SU-DHL-6 (cell line): ENCODE results near the gene HAPLN2.

ENCODE experiments used
- H2AFZ ChIP-seq: fragments of 200-600 bp; sonication (generic); 2 replicates; pipeline ENCODE4 v1.6.1; 2014; ENCODE audit warnings: low read depth, mild to moderate bottlenecking, moderate library complexity, mixed read lengths, antibody characterized with exemption, low read length; ENCODE audit not compliant: severe bottlenecking
- H3F3A ChIP-seq: fragments of 200-600 bp; shearing (Covaris generic); 2 replicates; pipeline ENCODE4 v1.6.0; 2016; ENCODE audit warnings: antibody characterized with exemption, mild to moderate bottlenecking; ENCODE audit not compliant: insufficient read depth
- H3K27ac ChIP-seq: fragments of 200-600 bp; sonication (generic); 2 replicates; pipeline ENCODE4 v1.5.1; 2016; ENCODE audit warnings: low read depth, mild to moderate bottlenecking, low read length, moderate library complexity, mixed read lengths
- H3K27me3 ChIP-seq: fragments of 200-600 bp; sonication (generic), shearing (Covaris generic); 2 replicates; pipeline ENCODE4 v1.6.0; 2014; ENCODE audit warnings: mild to moderate bottlenecking, low read length
- H3K36me3 ChIP-seq: fragments of 200-600 bp; sonication (generic); 2 replicates; pipeline ENCODE4 v1.6.1; 2014; ENCODE audit warnings: mild to moderate bottlenecking, low read length, mixed read lengths
- H3K4me2 ChIP-seq: fragments of 300-600, 200-600 bp; shearing (Covaris generic), sonication (generic); 2 replicates; pipeline ENCODE4 v1.6.0; 2014; ENCODE audit warnings: low read length, low read depth, mild to moderate bottlenecking; ENCODE audit not compliant: poor library complexity, severe bottlenecking
- H3K4me3 ChIP-seq: fragments of 200-600 bp; sonication (generic); 2 replicates; pipeline ENCODE4 v1.5.1; 2014; ENCODE audit warnings: antibody characterized with exemption, low read length, mild to moderate bottlenecking, mixed read lengths; ENCODE audit not compliant: insufficient read depth, poor library complexity, severe bottlenecking
- H3K79me2 ChIP-seq: fragments of 200-600 bp; sonication (generic); 2 replicates; pipeline ENCODE4 v1.6.1; 2014; ENCODE audit warnings: mild to moderate bottlenecking, low read length, moderate library complexity; ENCODE audit not compliant: insufficient read depth
- H3K9ac ChIP-seq: fragments of 200-600 bp; sonication (generic); 2 replicates; pipeline ENCODE4 v1.7.0; 2014; ENCODE audit warnings: mild to moderate bottlenecking, low read length
- H3K9me2 ChIP-seq: fragments of 200-600 bp; sonication (generic); replicated peaks from 2 replicates; pipeline ENCODE4 v1.6.1; 2014; ENCODE audit warnings: low read length; ENCODE audit not compliant: insufficient read depth
- H3K9me3 ChIP-seq: fragments of 200-600 bp; sonication (generic); 2 replicates; pipeline ENCODE4 v1.6.1; 2014; ENCODE audit warnings: low read length, mixed read lengths; ENCODE audit not compliant: insufficient read depth
- H4K20me1 ChIP-seq: fragments of 200-600 bp; sonication (generic); 2 replicates; pipeline ENCODE4 v1.6.1; 2014; ENCODE audit warnings: low read depth, mild to moderate bottlenecking, antibody characterized with exemption, low read length, moderate library complexity, mixed read lengths
- CTCF ChIP-seq: fragments of 200-600 bp; sonication (generic); IDR thresholded peaks from one replicate; pipeline ENCODE4 v1.5.1; 2017; ENCODE audit warnings: antibody characterized with exemption, mild to moderate bottlenecking, low read length, moderate library complexity; ENCODE audit not compliant: insufficient read depth, poor library complexity, severe bottlenecking
- EZH2phosphoT487 ChIP-seq: fragments of 200-600 bp; sonication (generic), shearing (Covaris generic); conservative IDR thresholded peaks from 2 replicates; pipeline ENCODE4 v1.6.1; 2018; ENCODE audit warnings: mild to moderate bottlenecking, antibody characterized with exemption, low read length, moderate library complexity, mixed read lengths

The HAPLN2 gene

GRCh38 chr1:156656806-156657740 is 37.9 kb downstream of the HAPLN2 start:
- no peak overlapping the region for H3K4me3 ChIP-seq
- no peaks in the 10 kb centered on the region for H4K20me1 ChIP-seq
- H2AFZ ChIP-seq = no peak overlapping the region
- no peaks in the 10 kb centered on the region for H3K9me3 ChIP-seq
- no peaks in the 10 kb centered on the region for H3K9me2 ChIP-seq
- H3K79me2 ChIP-seq = no peaks in the 10 kb centered on the region
- no peaks in the 10 kb centered on the region for H3K36me3 ChIP-seq
- H3F3A ChIP-seq = no peaks in the 10 kb centered on the region
- H3K27ac ChIP-seq = no peak overlapping the region
- no peak overlapping the region for H3K9ac ChIP-seq
- TF ChIP-seq EZH2phosphoT487 (peak; percentile 97), CTCF (peak; percentile 90)
- no peak overlapping the region for H3K4me2 ChIP-seq
- no peaks in the 10 kb centered on the region for H3K27me3 ChIP-seq

- Histone ChIP-seq H3K79me2 (no peaks in the 10 kb centered on the region), H3K36me3 (no peaks in the 10 kb centered on the region), H3K27me3 (no peaks in the 10 kb centered on the region), H4K20me1 (no peaks in the 10 kb centered on the region), H3K9me3 (no peaks in the 10 kb centered on the region), H3K27ac (no peak overlapping the region), H3K9me2 (no peaks in the 10 kb centered on the region), H3K4me3 (no peak overlapping the region), H2AFZ (no peak overlapping the region), H3F3A (no peaks in the 10 kb centered on the region), H3K4me2 (no peak overlapping the region), H3K9ac (no peak overlapping the region)
- TF ChIP-seq CTCF (peak; percentile 15), EZH2phosphoT487 (no peak)
These were observed 38.6 kb downstream of the HAPLN2 start for GRCh38 chr1:156657741-156658319.

GRCh38 chr1:156658496-156658895 is 39.3 kb downstream of the HAPLN2 start:
- no peak overlapping the region for H3K27ac ChIP-seq
- no peaks in the 10 kb centered on the region for H3K36me3 ChIP-seq
- H3K4me3 ChIP-seq = no peak overlapping the region
- H3K9me3 ChIP-seq = no peaks in the 10 kb centered on the region
- no peaks in the 10 kb centered on the region for H3K9me2 ChIP-seq
- H3K4me2 ChIP-seq = no peak overlapping the region
- H3F3A ChIP-seq = no peaks in the 10 kb centered on the region
- TF ChIP-seq EZH2phosphoT487 = no peak
- TF ChIP-seq CTCF = no peak
- no peak overlapping the region for H2AFZ ChIP-seq
- no peaks in the 10 kb centered on the region for H3K79me2 ChIP-seq
- H3K27me3 ChIP-seq = no peaks in the 10 kb centered on the region
- H3K9ac ChIP-seq = no peak overlapping the region
- H4K20me1 ChIP-seq = no peaks in the 10 kb centered on the region
